Suprapubic skin (tissue), 4 donors: ENCODE results near the gene NRXN3. TPM values are rescaled to one million over a fixed set of nuclear protein-coding genes. Genes with fewer than 3 reads are reported as not detected.

Source experiments
- DNase-seq, 2 donors: peaks; one replicate each; pipeline ENCODE4 v3.0.0-alpha.2; 2019; ENCODE audit warnings: low spot score in 2 of 2
- H3K27ac ChIP-seq: fragments of 200-600 bp; sonication (generic); one replicate; pipeline ENCODE4 v1.5.1; 2019
- H3K27me3 ChIP-seq: fragments of 200-600 bp; sonication (generic); one replicate; pipeline ENCODE4 v1.5.1; 2019
- H3K36me3 ChIP-seq: fragments of 200-600 bp; sonication (generic); one replicate; pipeline ENCODE4 v1.5.1; 2019
- H3K4me1 ChIP-seq: fragments of 200-600 bp; sonication (generic); one replicate; pipeline ENCODE4 v1.5.1; 2019
- H3K4me3 ChIP-seq: fragments of 200-600 bp; sonication (generic); one replicate; pipeline ENCODE4 v1.5.1; 2019; ENCODE audit warnings: mild to moderate bottlenecking
- H3K9me3 ChIP-seq: fragments of 200-600 bp; sonication (generic); one replicate; pipeline ENCODE4 v1.5.1; 2019
- EP300 ChIP-seq: sonication (generic); formaldehyde crosslinking; IDR thresholded peaks from one replicate; pipeline ENCODE4 v1.6.1; 2017; ENCODE audit warnings: antibody characterized with exemption
- POLR2A ChIP-seq, 2 donors: fragments of 450-650 bp; IDR thresholded peaks; one replicate each; pipeline ENCODE4 v1.6.1; 2017; ENCODE audit warnings: antibody characterized with exemption in 2 of 2, mild to moderate bottlenecking in 2 of 2, moderate library complexity in 2 of 2
- POLR2AphosphoS5 ChIP-seq, 3 donors: sonication (generic); formaldehyde crosslinking; IDR thresholded peaks; one replicate each; pipeline ENCODE4 v1.6.1; 2017; ENCODE audit warnings: antibody characterized with exemption in 3 of 3
- WGBS: methylation state at CpG from one replicate; pipeline ENCODE4 v1.1.5; 2018; 5-methylcytosine and 5-hydroxymethylcytosine counted together
- total RNA-seq, 4 donors: library from RNA; depleted of rRNA; stranded (reverse); fragments of >200 nt; gene quantifications; one replicate each; pipeline ENCODE4 v1.1.0, GENCODE V29; 2016
- TF ChIP-seq, protein P1 (sequence below), 2 donors: fragments of 200-600 bp in 1 of 2; fragments of 450-650 bp in 1 of 2; sonication (generic) in 1 of 2; IDR thresholded peaks; one replicate each; pipeline ENCODE4 v1.5.1; 2016 to 2019; ENCODE audit warnings: antibody characterized with exemption in 2 of 2, mild to moderate bottlenecking in 1 of 2, moderate library complexity in 1 of 2

Gene NRXN3
- total RNA-seq, 4 donors from 2014 or later, result 0.79 to 4.3 (median 3.3) TPM

DNA sequence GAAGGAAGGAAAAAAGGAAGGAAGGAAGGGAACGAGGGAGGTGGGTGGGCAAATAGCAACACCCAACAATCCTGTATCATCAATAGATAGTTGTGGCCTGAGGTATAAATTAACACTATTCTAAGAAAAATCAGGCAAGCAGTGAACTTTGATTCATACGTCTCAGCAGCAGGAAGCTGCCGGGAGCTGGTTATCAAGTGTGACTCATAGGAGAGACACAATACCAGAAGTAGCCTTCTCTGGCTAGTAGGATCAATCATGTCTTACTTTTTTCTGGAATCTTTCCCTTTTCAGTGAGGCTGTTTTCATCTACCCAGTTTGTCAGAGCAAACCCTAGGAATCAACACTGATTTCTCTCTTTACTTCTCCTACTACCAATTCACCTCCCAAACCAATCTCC lies 780.5 kb downstream of the NRXN3 start:
- H3K27ac ChIP-seq, result no peak overlapping the region
- no peaks in the 10 kb centered on the region for H3K4me1 ChIP-seq
- no peaks in the 10 kb centered on the region for H3K9me3 ChIP-seq
- WGBS, result 63% methylated on average over 3 of the region's 3 CpGs
- no peaks in the 10 kb centered on the region for H3K36me3 ChIP-seq
- DNase-seq, result no peak
- H3K4me3 ChIP-seq, result no peak overlapping the region
- TF ChIP-seq POLR2AphosphoS5 (IDR thresholded peaks at IDR 0.05) (no peak), EP300 (no peak), POLR2A (IDR thresholded peaks at IDR 0.05) (no peak)
- TF ChIP-seq, protein P1, sequence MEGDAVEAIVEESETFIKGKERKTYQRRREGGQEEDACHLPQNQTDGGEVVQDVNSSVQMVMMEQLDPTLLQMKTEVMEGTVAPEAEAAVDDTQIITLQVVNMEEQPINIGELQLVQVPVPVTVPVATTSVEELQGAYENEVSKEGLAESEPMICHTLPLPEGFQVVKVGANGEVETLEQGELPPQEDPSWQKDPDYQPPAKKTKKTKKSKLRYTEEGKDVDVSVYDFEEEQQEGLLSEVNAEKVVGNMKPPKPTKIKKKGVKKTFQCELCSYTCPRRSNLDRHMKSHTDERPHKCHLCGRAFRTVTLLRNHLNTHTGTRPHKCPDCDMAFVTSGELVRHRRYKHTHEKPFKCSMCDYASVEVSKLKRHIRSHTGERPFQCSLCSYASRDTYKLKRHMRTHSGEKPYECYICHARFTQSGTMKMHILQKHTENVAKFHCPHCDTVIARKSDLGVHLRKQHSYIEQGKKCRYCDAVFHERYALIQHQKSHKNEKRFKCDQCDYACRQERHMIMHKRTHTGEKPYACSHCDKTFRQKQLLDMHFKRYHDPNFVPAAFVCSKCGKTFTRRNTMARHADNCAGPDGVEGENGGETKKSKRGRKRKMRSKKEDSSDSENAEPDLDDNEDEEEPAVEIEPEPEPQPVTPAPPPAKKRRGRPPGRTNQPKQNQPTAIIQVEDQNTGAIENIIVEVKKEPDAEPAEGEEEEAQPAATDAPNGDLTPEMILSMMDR (IDR thresholded peaks at IDR 0.05), result no peak
- H3K27me3 ChIP-seq, result no peaks in the 10 kb centered on the region

DNA sequence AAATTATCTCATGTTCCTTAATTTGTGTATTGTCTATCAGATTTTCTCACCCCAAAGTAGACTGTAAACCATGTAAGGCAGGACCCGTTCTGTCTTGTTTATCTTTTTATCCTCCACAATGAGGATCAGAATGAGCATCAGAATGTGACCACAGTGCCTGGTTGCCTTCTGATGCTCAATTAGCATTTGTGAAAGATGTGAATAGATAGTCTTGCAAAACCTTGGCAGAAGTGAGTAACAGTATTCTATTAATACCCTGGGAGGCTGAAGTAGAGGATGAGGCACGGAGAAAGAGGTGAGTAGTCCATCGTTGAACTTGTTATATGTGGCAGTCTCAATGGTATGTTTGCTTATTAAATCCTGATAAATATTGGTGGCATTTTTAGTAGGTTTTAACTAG lies 781.4 kb downstream of the NRXN3 start:
- no peaks in the 10 kb centered on the region for H3K4me1 ChIP-seq
- no peak overlapping the region for H3K4me3 ChIP-seq
- no peak overlapping the region for H3K27ac ChIP-seq
- WGBS, result 68% methylated on average over 3 of the region's 3 CpGs
- no peaks in the 10 kb centered on the region for H3K36me3 ChIP-seq
- DNase-seq, result no peak
- TF ChIP-seq EP300 (no peak), POLR2AphosphoS5 (IDR thresholded peaks at IDR 0.05) (no peak), POLR2A (IDR thresholded peaks at IDR 0.05) (no peak)
- TF ChIP-seq, protein P1 (IDR thresholded peaks at IDR 0.05), result no peak
- H3K9me3 ChIP-seq, result no peaks in the 10 kb centered on the region
- H3K27me3 ChIP-seq, result no peaks in the 10 kb centered on the region

DNA sequence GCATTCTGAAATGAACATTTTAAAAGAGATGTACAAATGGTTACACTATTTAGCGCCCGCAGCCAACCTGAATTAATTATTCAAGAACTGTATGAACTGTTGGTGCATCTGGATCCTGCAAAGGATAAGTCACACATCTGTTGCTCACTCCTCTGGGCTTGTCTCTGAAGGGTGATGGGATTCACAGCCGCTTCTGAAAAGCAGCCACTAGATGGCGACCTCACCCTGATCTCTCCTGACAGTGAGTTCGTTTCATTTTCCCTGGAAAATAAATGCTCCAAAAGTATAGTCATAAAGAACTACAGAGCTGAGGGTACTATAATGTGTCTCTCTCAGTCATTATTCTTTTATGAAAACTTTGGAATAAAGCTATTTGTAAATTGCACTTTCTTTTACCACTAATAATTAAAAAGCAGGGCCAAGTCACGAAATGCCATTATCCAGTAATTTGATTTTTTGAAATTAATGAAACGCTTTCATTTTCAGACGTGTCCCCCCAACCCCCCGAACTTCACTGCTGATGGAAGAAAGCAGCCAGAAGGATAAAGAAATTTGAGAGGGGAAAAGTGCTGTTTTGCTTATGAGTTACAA lies 789.6 kb downstream of the NRXN3 start:
- TF ChIP-seq EP300, result no peak
- TF ChIP-seq, protein P1 (IDR thresholded peaks at IDR 0.05), result peak; percentile 22 to 75
- no peak for TF ChIP-seq POLR2AphosphoS5 (IDR thresholded peaks at IDR 0.05)
- Histone ChIP-seq H3K4me3 (no peak overlapping the region), H3K27me3 (peaks cover under 1% of the 10 kb centered on the region), H3K4me1 (peaks cover 4% of the 10 kb centered on the region), H3K27ac (no peak overlapping the region), H3K36me3 (no peaks in the 10 kb centered on the region), H3K9me3 (no peaks in the 10 kb centered on the region)
- DNase-seq, result peak in 1 of 2 donors; percentile 60
- 30% methylated on average over 9 of the region's 9 CpGs for WGBS

DNA sequence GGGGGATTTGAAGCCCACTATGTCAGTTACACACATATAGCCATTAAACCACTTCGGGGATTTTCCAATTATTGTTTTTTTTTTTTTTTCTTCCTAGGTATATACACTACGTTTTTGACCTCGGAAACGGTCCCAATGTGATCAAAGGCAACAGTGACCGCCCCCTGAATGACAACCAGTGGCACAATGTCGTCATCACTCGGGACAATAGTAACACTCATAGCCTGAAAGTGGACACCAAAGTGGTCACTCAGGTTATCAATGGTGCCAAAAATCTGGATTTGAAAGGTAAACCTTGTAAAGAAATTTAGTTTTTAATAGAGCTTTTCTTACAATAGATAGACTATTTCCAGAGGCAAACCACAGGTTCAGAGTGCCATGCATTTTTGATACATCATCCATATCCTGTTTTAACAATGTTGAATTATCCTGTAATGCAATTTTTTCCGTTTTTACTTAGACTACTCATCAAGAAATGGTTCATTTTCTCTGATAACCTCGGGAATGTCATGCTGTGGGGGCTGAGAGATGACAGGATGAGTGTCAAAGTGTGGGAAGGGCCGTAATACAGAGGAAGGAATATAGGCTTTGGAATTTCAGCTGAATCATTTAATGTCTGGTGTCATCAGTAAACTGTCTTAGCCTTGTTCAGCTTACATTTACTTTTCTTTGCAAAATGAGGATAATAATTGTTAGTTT lies 797.1 kb downstream of the NRXN3 start:
- Histone ChIP-seq H3K27me3 (peaks cover 5% of the 10 kb centered on the region), H3K9me3 (no peaks in the 10 kb centered on the region), H3K4me1 (peaks cover 4% of the 10 kb centered on the region), H3K4me3 (no peak overlapping the region), H3K27ac (no peak overlapping the region), H3K36me3 (no peaks in the 10 kb centered on the region)
- TF ChIP-seq, protein P1 (IDR thresholded peaks at IDR 0.05), result no peak
- TF ChIP-seq EP300 (no peak), POLR2A (IDR thresholded peaks at IDR 0.05) (no peak), POLR2AphosphoS5 (IDR thresholded peaks at IDR 0.05) (no peak)
- 77% methylated on average over 10 of the region's 10 CpGs for WGBS
- no peak for DNase-seq

DNA sequence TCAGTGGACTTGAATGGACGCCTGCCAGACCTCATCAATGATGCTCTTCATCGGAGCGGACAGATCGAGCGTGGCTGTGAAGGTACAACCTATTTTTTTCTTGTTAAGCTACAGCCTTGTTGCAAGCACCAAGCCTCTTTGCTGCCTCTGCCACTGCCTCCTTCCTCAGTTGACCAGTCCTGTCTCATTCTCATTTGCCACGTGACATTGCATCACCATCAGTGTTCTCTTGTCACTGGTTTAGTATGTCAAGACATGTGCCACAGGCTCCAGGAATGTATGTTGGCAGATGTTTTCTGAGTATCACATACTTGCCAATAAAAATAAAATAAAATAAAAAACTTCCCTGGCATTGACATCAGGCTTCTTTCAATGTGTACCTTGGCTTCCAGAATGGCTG lies 798.1 kb downstream of the NRXN3 start:
- Histone ChIP-seq H3K9me3 (no peaks in the 10 kb centered on the region), H3K27ac (no peak overlapping the region), H3K36me3 (no peaks in the 10 kb centered on the region), H3K4me3 (no peak overlapping the region), H3K4me1 (peaks cover 4% of the 10 kb centered on the region), H3K27me3 (peaks cover 5% of the 10 kb centered on the region)
- no peak for DNase-seq
- TF ChIP-seq EP300 (no peak), POLR2A (IDR thresholded peaks at IDR 0.05) (no peak), POLR2AphosphoS5 (IDR thresholded peaks at IDR 0.05) (no peak)
- TF ChIP-seq, protein P1 (IDR thresholded peaks at IDR 0.05), result no peak
- WGBS, result 80% methylated on average over 6 of the region's 6 CpGs
